AG04450 (cell line): Measurements from ENCODE around the gene NOG. TPM values are rescaled to one million over a fixed set of nuclear protein-coding genes. Genes with fewer than 3 reads are reported as not detected.

Source experiments
- CTCF ChIA-PET: fragments of 300-600, 350-600 bp; formaldehyde crosslinking; extraction: SDS; loops from one replicate; lab custom pipeline; 2022; ENCODE audit warnings: antibody characterized with exemption, inconsistent platforms; lab: Charles Lee
- POLR2A ChIA-PET: fragments of 350-600 bp; formaldehyde crosslinking; extraction: SDS; loops from one replicate; lab custom pipeline; 2021; ENCODE audit warnings: antibody characterized with exemption, inconsistent platforms; lab: Yijun Ruan, JAX
- DNase-seq: peaks from one replicate; pipeline ENCODE4 v3.0.0-alpha.2; 2011; ENCODE audit warnings: low read depth, low spot score
- H3K27ac ChIP-seq: one replicate; pipeline ENCODE4 v1.5.1; 2012; ENCODE audit warnings: low read depth, low read length, control low read depth
- H3K27me3 ChIP-seq: one replicate; pipeline ENCODE4 v1.6.0; 2012; ENCODE audit warnings: low read length; ENCODE audit not compliant: control insufficient read depth, insufficient read depth
- H3K4me3 ChIP-seq: 2 replicates; pipeline ENCODE4 v1.5.1; 2011; ENCODE audit warnings: mild to moderate bottlenecking, low read depth, low read length, control low read depth
- H3K9me3 ChIP-seq: 2 replicates; pipeline ENCODE4 v1.5.1; 2012; ENCODE audit warnings: low read length; ENCODE audit not compliant: control insufficient read depth, insufficient read depth
- polyA plus RNA-seq: library from polyadenylated mRNA; depleted of rRNA; stranded (reverse); fragments of >200 nt; gene quantifications from 2 replicates; pipeline ENCODE4 v1.2.3, GENCODE V29; 2011
- TF ChIP-seq, protein P1 (sequence below): IDR thresholded peaks from 2 replicates; pipeline ENCODE4 v1.5.1; 2011; ENCODE audit warnings: low read depth, low read length, control low read depth, inconsistent platforms

The NOG gene
- polyA plus RNA-seq, 1 experiment: 0.64 TPM

GRCh38 chr17:56577843-56578204 is 15.7 kb upstream of the NOG start:
- TF ChIP-seq, protein P1, sequence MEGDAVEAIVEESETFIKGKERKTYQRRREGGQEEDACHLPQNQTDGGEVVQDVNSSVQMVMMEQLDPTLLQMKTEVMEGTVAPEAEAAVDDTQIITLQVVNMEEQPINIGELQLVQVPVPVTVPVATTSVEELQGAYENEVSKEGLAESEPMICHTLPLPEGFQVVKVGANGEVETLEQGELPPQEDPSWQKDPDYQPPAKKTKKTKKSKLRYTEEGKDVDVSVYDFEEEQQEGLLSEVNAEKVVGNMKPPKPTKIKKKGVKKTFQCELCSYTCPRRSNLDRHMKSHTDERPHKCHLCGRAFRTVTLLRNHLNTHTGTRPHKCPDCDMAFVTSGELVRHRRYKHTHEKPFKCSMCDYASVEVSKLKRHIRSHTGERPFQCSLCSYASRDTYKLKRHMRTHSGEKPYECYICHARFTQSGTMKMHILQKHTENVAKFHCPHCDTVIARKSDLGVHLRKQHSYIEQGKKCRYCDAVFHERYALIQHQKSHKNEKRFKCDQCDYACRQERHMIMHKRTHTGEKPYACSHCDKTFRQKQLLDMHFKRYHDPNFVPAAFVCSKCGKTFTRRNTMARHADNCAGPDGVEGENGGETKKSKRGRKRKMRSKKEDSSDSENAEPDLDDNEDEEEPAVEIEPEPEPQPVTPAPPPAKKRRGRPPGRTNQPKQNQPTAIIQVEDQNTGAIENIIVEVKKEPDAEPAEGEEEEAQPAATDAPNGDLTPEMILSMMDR: no peak
- no peak overlapping the region for H3K4me3 ChIP-seq
- ChIA-PET CTCF (interaction anchor here (0.7 to 1.4 kb wide), 2 partner anchors 78 to 138 kb away, joined by 6 read pairs; no protein-coding TSS in a partner anchor), POLR2A (no interaction called here)
- no peaks in the 10 kb centered on the region for H3K9me3 ChIP-seq
- DNase-seq: no peak
- no peak overlapping the region for H3K27ac ChIP-seq
- H3K27me3 ChIP-seq: peaks cover 5% of the 10 kb centered on the region

DNA sequence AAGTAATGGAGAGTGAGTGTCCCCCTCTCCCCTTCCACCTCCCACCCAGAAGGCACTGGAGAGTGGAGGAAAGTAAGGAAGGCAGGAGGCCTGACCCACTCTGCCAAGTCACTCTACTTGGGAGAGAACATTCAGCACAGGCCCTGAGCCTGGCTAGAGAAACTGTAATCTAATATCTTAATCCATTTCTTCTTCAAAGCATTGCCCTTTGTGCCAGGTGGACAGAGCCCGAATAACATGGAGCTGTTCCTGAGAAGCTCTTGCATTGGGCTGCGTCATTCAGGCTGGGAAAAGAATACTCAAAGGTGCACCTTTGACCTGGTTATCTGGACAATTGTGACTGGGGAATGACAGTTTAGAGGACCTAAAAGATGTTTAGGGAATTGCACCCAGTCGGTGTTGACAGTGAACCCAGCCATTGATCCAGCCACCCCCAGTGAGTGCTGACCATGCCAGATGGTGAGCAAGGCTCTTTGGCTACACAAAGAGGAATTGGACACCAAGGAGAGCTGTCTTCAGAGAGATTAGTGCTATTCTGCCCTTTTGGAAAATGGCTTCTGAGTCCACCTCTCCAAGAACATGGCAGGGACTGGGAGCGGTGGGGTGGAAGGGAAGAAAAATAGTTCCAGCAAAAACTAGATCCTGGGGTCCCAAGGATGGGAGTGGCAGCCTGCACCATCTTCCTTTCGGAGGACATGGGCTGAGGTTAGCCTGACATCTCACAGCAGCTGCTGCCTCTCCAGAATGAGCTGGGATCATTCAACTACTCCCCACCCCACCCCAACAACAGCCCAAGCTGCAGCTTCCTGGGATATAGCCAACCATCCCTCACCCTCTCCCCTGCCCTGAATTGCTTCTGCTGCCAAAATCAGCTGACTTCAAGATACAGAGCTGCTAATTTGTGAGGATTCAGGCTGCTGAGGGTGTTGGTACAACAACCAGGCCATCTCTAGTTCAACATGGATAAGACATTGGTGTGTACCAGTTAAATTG is 11.6 kb upstream of the NOG start:
- CTCF ChIA-PET: interaction anchor here (1.1 to 2.9 kb wide), 3 partner anchors 10 to 134 kb away, joined by 3 to 16 read pairs (median 5); no protein-coding TSS in a partner anchor

GRCh38 chr17:56583772-56584171 is 9.7 kb upstream of the NOG start:
- Histone ChIP-seq H3K27ac (no peak overlapping the region), H3K9me3 (no peaks in the 10 kb centered on the region; the same call in 1 of the 2 replicates), H3K4me3 (no peak overlapping the region), H3K27me3 (peaks cover 15% of the 10 kb centered on the region)
- TF ChIP-seq, protein P1: no peak
- ChIA-PET CTCF (interaction anchor here (1.0 to 2.9 kb wide), 5 partner anchors 9 to 457 kb away, joined by 3 to 16 read pairs (median 5); no protein-coding TSS in a partner anchor), POLR2A (no interaction called here)
- no peak for DNase-seq

More for the DNA sequence above, 11.6 kb upstream of the NOG start:
- H3K4me3 ChIP-seq: no peak overlapping the region
- POLR2A ChIA-PET: no interaction called here
- no peak for DNase-seq
- H3K27me3 ChIP-seq: peaks cover 10% of the 10 kb centered on the region
- H3K27ac ChIP-seq: no peak overlapping the region
- H3K9me3 ChIP-seq: no peaks in the 10 kb centered on the region
- TF ChIP-seq, protein P1: no peak

DNA sequence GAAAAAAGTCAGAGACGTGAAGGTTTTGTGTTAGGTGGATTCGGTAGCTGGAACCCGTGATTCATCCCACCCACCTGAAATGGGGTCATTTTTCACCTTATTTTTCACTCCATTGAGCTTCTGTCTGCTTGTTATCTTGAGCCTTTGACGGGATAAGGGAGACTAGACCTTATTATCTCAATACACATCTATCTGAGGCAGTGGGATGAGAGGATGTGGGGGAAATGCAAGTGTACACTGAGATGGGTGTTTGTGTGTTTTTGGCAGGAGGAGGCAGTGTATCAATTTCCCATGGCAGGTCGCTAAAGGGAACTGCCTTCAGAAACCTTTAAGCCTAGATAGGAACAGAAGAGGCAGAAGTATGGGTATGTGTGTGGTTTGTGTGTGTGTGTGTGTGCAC is 6.2 kb upstream of the NOG start:
- H3K4me3 ChIP-seq: no peak overlapping the region
- CTCF ChIA-PET: interaction anchor here (2.2 kb wide), 1 partner anchor 129 kb away, joined by 11 read pairs; no protein-coding TSS in a partner anchor
- peaks cover 41% of the 10 kb centered on the region for H3K27me3 ChIP-seq
- no peaks in the 10 kb centered on the region; the same call in 1 of the 2 replicates for H3K9me3 ChIP-seq
- POLR2A ChIA-PET: interaction anchor here (0.8 kb wide), 1 partner anchor 128 kb away, joined by 3 read pairs; no protein-coding TSS in a partner anchor
- TF ChIP-seq, protein P1: no peak
- H3K27ac ChIP-seq: no peak overlapping the region
- DNase-seq: no peak
